H1 (cell line): ENCODE data around the gene ARHGAP26. TPM values are rescaled to one million over a fixed set of nuclear protein-coding genes. Genes with fewer than 3 reads are reported as not detected.

Experiments used
- CTCF ChIA-PET: fragments of 300-600 bp; sonication (Branson Sonifier 250); formaldehyde crosslinking; loops from one replicate; lab custom pipeline; 2021; ENCODE audit not compliant: partially characterized antibody; lab: Charles Lee
- POLR2A ChIA-PET: fragments of 300-600 bp; sonication (Branson Sonifier 250); formaldehyde crosslinking; loops from one replicate; lab custom pipeline; 2021; ENCODE audit warnings: inconsistent platforms; ENCODE audit not compliant: partially characterized antibody; lab: Charles Lee
- DNase-seq, 2 experiments: peaks; one replicate each; pipeline versions ENCODE4 v3.0.0 to v3.0.0-alpha.2; 2010 to 2022; ENCODE audit warnings: low spot score in 2 of 2, low read depth in 1 of 2, mixed read lengths in 1 of 2
- FAIRE-seq: peaks from 2 replicates; lab custom pipeline; 2011; peaks lifted over from hg19 to GRCh38; lab: Jason Lieb, UNC
- H2AFZ ChIP-seq: 2 replicates; pipeline ENCODE4 v1.8.1; 2012; ENCODE audit warnings: low read length, inconsistent platforms
- H2AK5ac ChIP-seq: 2 replicates; pipeline ENCODE4 v1.6.1; 2013; ENCODE audit warnings: low read depth, low read length
- H2BK120ac ChIP-seq: replicated peaks from 2 replicates; pipeline ENCODE3; 2013; ENCODE audit warnings: low read depth, low read length, inconsistent platforms
- H2BK12ac ChIP-seq: 2 replicates; pipeline ENCODE4 v1.6.1; 2013; ENCODE audit warnings: low read depth, low read length
- H2BK15ac ChIP-seq: 2 replicates; pipeline ENCODE4 v1.6.1; 2013; ENCODE audit warnings: low read length
- H2BK20ac ChIP-seq: 2 replicates; pipeline ENCODE4 v1.6.1; 2013; ENCODE audit warnings: low read length
- H2BK5ac ChIP-seq: 2 replicates; pipeline ENCODE4 v1.6.1; 2013; ENCODE audit warnings: low read depth, low read length
- H3K14ac ChIP-seq: 2 replicates; pipeline ENCODE4 v1.6.1; 2013; ENCODE audit warnings: inconsistent platforms; ENCODE audit not compliant: insufficient read length
- H3K18ac ChIP-seq: 2 replicates; pipeline ENCODE4 v1.6.1; 2013; ENCODE audit warnings: low read length; ENCODE audit errors: extremely low read depth
- H3K23ac ChIP-seq: 2 replicates; pipeline ENCODE4 v1.6.1; 2013; ENCODE audit warnings: inconsistent platforms; ENCODE audit not compliant: insufficient read length
- H3K23me2 ChIP-seq: 2 replicates; pipeline ENCODE4 v1.6.1; 2013; ENCODE audit warnings: low read depth, low read length
- H3K27ac ChIP-seq: 2 replicates; pipeline ENCODE4 v1.6.1; 2011; ENCODE audit warnings: low read depth, low read length, inconsistent platforms
- H3K27me3 ChIP-seq, 4 experiments: replicated peaks in 1 of 4; 1 replicate in 1 of 4; 2 replicates in 3 of 4; pipeline versions ENCODE4 v1.6.1 to v1.8.1; 2011 to 2013; ENCODE audit warnings: low read length in 3 of 4, mild to moderate bottlenecking in 3 of 4, inconsistent platforms in 2 of 4, mixed read lengths in 2 of 4, moderate library complexity in 1 of 4; ENCODE audit not compliant: control insufficient read depth in 3 of 4, insufficient read depth in 3 of 4; ENCODE audit errors: extremely low read depth in 1 of 4
- H3K36me3 ChIP-seq, 4 experiments: 2 replicates each; pipeline versions ENCODE4 v1.6.1 to v1.8.1; 2011 to 2013; ENCODE audit warnings: mild to moderate bottlenecking in 4 of 4, low read length in 3 of 4, moderate library complexity in 2 of 4, control low read depth in 1 of 4, inconsistent platforms in 1 of 4; ENCODE audit not compliant: insufficient read depth in 4 of 4, control insufficient read depth in 2 of 4
- H3K4ac ChIP-seq: replicated peaks from 2 replicates; pipeline ENCODE3; 2013; ENCODE audit warnings: low read length, low read depth, mixed read lengths, inconsistent platforms; ENCODE audit not compliant: insufficient read length
- H3K4me1 ChIP-seq, 4 experiments: replicated peaks in 1 of 4; 1 replicate in 1 of 4; 2 replicates in 3 of 4; pipeline versions ENCODE4 v1.6.1 to v1.8.1; 2011 to 2013; ENCODE audit warnings: low read length in 3 of 4, inconsistent platforms in 2 of 4, mixed read lengths in 1 of 4; ENCODE audit not compliant: insufficient read depth in 4 of 4, control insufficient read depth in 3 of 4
- H3K4me2 ChIP-seq, 2 experiments: 2 replicates each; pipeline versions ENCODE4 v1.6.1 to v1.8.1; 2011 to 2013; ENCODE audit warnings: low read depth in 2 of 2, low read length in 2 of 2, control low read depth in 1 of 2, inconsistent platforms in 1 of 2, mild to moderate bottlenecking in 1 of 2; ENCODE audit not compliant: insufficient read depth in 1 of 2
- H3K4me3 ChIP-seq, 4 experiments: fragments of 200-600, 300-600 bp in 1 of 4; sonication (generic), shearing (Covaris generic), sonication (Bioruptor Twin) in 1 of 4; 2 replicates each; pipeline versions ENCODE4 v1.5.1 to v1.8.1; 2011 to 2016; ENCODE audit warnings: low read length in 4 of 4, low read depth in 3 of 4, control low read depth in 2 of 4, inconsistent platforms in 2 of 4, mild to moderate bottlenecking in 2 of 4, mixed read lengths in 1 of 4, moderate library complexity in 1 of 4; ENCODE audit not compliant: insufficient read depth in 2 of 4; ENCODE audit errors: extremely low read depth in 1 of 4
- H3K56ac ChIP-seq: replicated peaks from 2 replicates; pipeline ENCODE3; 2013; ENCODE audit warnings: low read depth, mild to moderate bottlenecking, mixed read lengths, low read length, inconsistent platforms; ENCODE audit not compliant: insufficient read length
- H3K79me1 ChIP-seq: 2 replicates; pipeline ENCODE4 v1.6.1; 2013; ENCODE audit warnings: low read depth, low read length, control low read depth
- H3K79me2 ChIP-seq, 2 experiments: 2 replicates each; pipeline versions ENCODE4 v1.6.1 to v1.8.1; 2012 to 2013; ENCODE audit warnings: low read length in 2 of 2, mild to moderate bottlenecking in 2 of 2, inconsistent platforms in 1 of 2; ENCODE audit not compliant: insufficient read depth in 2 of 2, control insufficient read depth in 1 of 2
- H3K9ac ChIP-seq, 4 experiments: replicated peaks in 1 of 4; 1 replicate in 1 of 4; 2 replicates in 3 of 4; pipeline versions ENCODE4 v1.6.1 to v1.8.1; 2011 to 2013; ENCODE audit warnings: low read depth in 3 of 4, low read length in 3 of 4, control low read depth in 2 of 4, mild to moderate bottlenecking in 2 of 4, moderate library complexity in 2 of 4, inconsistent platforms in 1 of 4; ENCODE audit errors: extremely low read depth in 1 of 4
- H3K9me3 ChIP-seq, 2 experiments: 2 replicates each; pipeline versions ENCODE4 v1.6.1 to v1.8.1; 2012 to 2013; ENCODE audit warnings: mild to moderate bottlenecking in 2 of 2, moderate library complexity in 2 of 2, control low read depth in 1 of 2, inconsistent platforms in 1 of 2, low read depth in 1 of 2, low read length in 1 of 2, mixed read lengths in 1 of 2; ENCODE audit not compliant: insufficient read depth in 2 of 2
- H4K20me1 ChIP-seq, 2 experiments: replicated peaks in 1 of 2; 2 replicates each; pipeline versions ENCODE3 to v1.8.1; 2011 to 2013; ENCODE audit warnings: inconsistent platforms in 2 of 2, low read length in 2 of 2, mild to moderate bottlenecking in 1 of 2; ENCODE audit not compliant: insufficient read depth in 2 of 2, control insufficient read depth in 1 of 2
- H4K5ac ChIP-seq: 2 replicates; pipeline ENCODE4 v1.6.1; 2013; ENCODE audit warnings: low read length, low read depth, mixed read lengths, inconsistent platforms; ENCODE audit not compliant: insufficient read length
- H4K8ac ChIP-seq: 2 replicates; pipeline ENCODE4 v1.8.0; 2013; ENCODE audit warnings: mild to moderate bottlenecking, moderate library complexity, low read length, inconsistent platforms; ENCODE audit not compliant: insufficient read depth; ENCODE audit errors: extremely low read depth
- H4K91ac ChIP-seq: replicated peaks from 2 replicates; pipeline ENCODE3; 2013; ENCODE audit warnings: low read length, mixed read lengths, inconsistent platforms; ENCODE audit not compliant: insufficient read length
- CBX8 ChIP-seq: fragments of 300-800, 300-1000 bp; sonication (generic); IDR thresholded peaks from 2 replicates; pipeline ENCODE4 v1.7.1; 2016; ENCODE audit warnings: low read depth, low read length, borderline replicate concordance
- EP300 ChIP-seq, 2 experiments: IDR thresholded peaks; 1 replicate in 1 of 2; 2 replicates in 1 of 2; pipeline ENCODE4 v1.6.1; 2011 to 2012; ENCODE audit warnings: low read depth in 2 of 2, low read length in 2 of 2, mild to moderate bottlenecking in 2 of 2, borderline replicate concordance in 1 of 2, inconsistent platforms in 1 of 2, moderate library complexity in 1 of 2
- RBBP5 ChIP-seq: IDR thresholded peaks from 2 replicates; pipeline ENCODE4 v1.7.1; 2012; ENCODE audit warnings: low read depth, mild to moderate bottlenecking, inconsistent platforms, low read length, moderate library complexity, borderline replicate concordance
- RXRA ChIP-seq: IDR thresholded peaks from 2 replicates; pipeline ENCODE4 v1.6.1; 2011; ENCODE audit warnings: low read depth, mild to moderate bottlenecking, low read length, moderate library complexity; ENCODE audit not compliant: insufficient read depth
- SIN3A ChIP-seq, 2 experiments: IDR thresholded peaks in 1 of 2; conservative IDR thresholded peaks in 1 of 2; 2 replicates each; pipeline ENCODE4 v1.6.1; 2011 to 2012; ENCODE audit warnings: low read length in 2 of 2, improper control_type of control experiment in 1 of 2, low read depth in 1 of 2, mild to moderate bottlenecking in 1 of 2
- WGBS, 2 experiments: shearing (Covaris generic) in 1 of 2; methylation state at CpG; one replicate each; pipeline versions ENCODE4 v1.1.6 to v1.1.7; 2013 to 2015; ENCODE audit warnings: low lambda C conversion rate in 2 of 2, mixed read lengths in 2 of 2, inconsistent platforms in 1 of 2, low coverage in 1 of 2, missing lambda C conversion rate in 1 of 2; ENCODE audit not compliant: insufficient replicate concordance in 2 of 2, insufficient coverage in 1 of 2, insufficient read length in 1 of 2; ENCODE audit errors: extremely low coverage in 1 of 2, missing lambda C conversion rate in 1 of 2; 5-methylcytosine and 5-hydroxymethylcytosine counted together
- polyA plus RNA-seq, 7 experiments: library from polyadenylated mRNA; depleted of rRNA in 3 of 7; stranded (reverse) in 5 of 7; unstranded in 2 of 7; fragments of >200 nt in 5 of 7; fragments of 200-250 nt in 2 of 7; gene quantifications; 1 replicate in 5 of 7; 2 replicates in 1 of 7; 4 replicates in 1 of 7; pipeline versions ENCODE4 v1.2.1 to v1.2.3, GENCODE V29; 2011 to 2013; ENCODE audit warnings: missing spikeins in 2 of 7, mixed read lengths in 2 of 7
- total RNA-seq: library from RNA; stranded (reverse); fragmentation: NEBNext Ultra II Directional; extraction: Animal tissue kit (Norgen Biotek cat#: 25700); gene quantifications from 2 replicates; pipeline ENCODE4 v1.2.1, GENCODE V29; 2021

Gene ARHGAP26
- total and polyA plus RNA-seq, 2 of the 8 experiments (the other 6 are each of a cell fraction or from before 2014, with no cell fraction given), result 7.1 to 24.8 TPM

DNA sequence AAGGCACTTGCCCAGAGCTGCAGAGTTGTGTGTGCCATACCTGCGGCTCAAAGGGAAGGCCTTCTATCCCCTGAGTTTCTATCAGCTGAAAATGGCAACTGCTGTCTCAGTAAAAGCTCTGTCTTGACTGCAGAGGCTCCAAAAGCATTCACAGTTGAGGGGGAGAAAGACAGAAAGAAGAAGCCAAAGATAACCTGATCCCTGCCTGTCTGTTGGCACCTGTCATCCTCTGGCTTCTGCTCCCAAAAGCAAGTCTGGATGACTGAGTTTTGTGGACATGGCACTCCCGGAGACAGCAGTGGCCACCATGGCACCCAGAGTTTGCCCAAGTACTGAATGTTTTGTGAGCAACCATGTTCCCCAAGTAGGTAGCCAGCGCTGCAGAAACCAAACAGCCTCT lies 456.7 kb downstream of the ARHGAP26 start:
- no peak overlapping the region for H2AK5ac ChIP-seq
- POLR2A ChIA-PET, result no interaction called here

More for the DNA sequence above, 456.7 kb downstream of the ARHGAP26 start:
- Histone ChIP-seq H2BK12ac (no peak overlapping the region), H2BK5ac (no peak overlapping the region), H3K9ac (no peak overlapping the region), H3K27ac (no peak overlapping the region), H2AFZ (no peak overlapping the region), H3K36me3 (no peaks in the 10 kb centered on the region), H3K23ac (no peak overlapping the region), H3K9me3 (no peaks in the 10 kb centered on the region), H2BK120ac (no peak overlapping the region), H4K8ac (no peak overlapping the region; the same call in 1 of the 2 replicates), H3K4me3 (no peak overlapping the region), H3K79me1 (no peaks in the 10 kb centered on the region), H3K4me2 (no peak overlapping the region), H3K23me2 (peaks cover 2% of the 10 kb centered on the region; the same call in 1 of the 2 replicates), H3K79me2 (no peaks in the 10 kb centered on the region), H2BK20ac (no peak overlapping the region), H3K4me1 (peaks cover 0 to 7% (median 3%) of the 10 kb centered on the region in 4 experiments; a peak in 4 of 7 replicates), H3K18ac (no peak overlapping the region), H4K20me1 (no peaks in the 10 kb centered on the region), H3K27me3 (no peaks in the 10 kb centered on the region), H3K14ac (no peak overlapping the region), H2BK15ac (no peak overlapping the region)
- CTCF ChIA-PET, result interaction anchor here (0.6 to 3.1 kb wide), 8 partner anchors 8 to 224 kb away, joined by 3 to 10 read pairs (median 4); no protein-coding TSS in a partner anchor
- 92% methylated on average over 3 of the region's 3 CpGs; no CpG with 5 or more reads in 1 of the 2 experiments for WGBS, 2 experiments
- TF ChIP-seq RXRA, result no peak
- TF ChIP-seq EP300 (IDR thresholded peaks at IDR 0.05; ENCODE audit: borderline replicate concordance in 1 of 2, low read depth in 2 of 2, low read length in 2 of 2), result no peak
- TF ChIP-seq CBX8, result no peak
- no peak for TF ChIP-seq SIN3A (conservative IDR thresholded peaks at IDR 0.05 in 1 of 2, IDR thresholded peaks at IDR 0.05 in 1 of 2; ENCODE audit: low read depth in 1 of 2, low read length in 2 of 2)
- no peak for TF ChIP-seq RBBP5
- TF ChIP-seq, all 59 proteins: peak for 0
- no peak for FAIRE-seq
- no peak overlapping the region for H4K5ac ChIP-seq
- H4K91ac ChIP-seq, result no peak overlapping the region
- H3K4ac ChIP-seq, result no peak overlapping the region
- no peak for DNase-seq
- no peak overlapping the region for H3K56ac ChIP-seq
